Endothelial cell of umbilical vein (primary cell): ENCODE data around the gene RFK.

Source experiments
- CTCF ChIP-seq, 2 donors: IDR thresholded peaks; 1 replicate in 1 of 2; 2 replicates in 1 of 2; pipeline ENCODE4 v1.5.1; 2011; ENCODE audit warnings: low read length in 2 of 2, mild to moderate bottlenecking in 2 of 2, moderate library complexity in 2 of 2, control low read depth in 1 of 2, inconsistent platforms in 1 of 2, low read depth in 1 of 2; ENCODE audit not compliant: insufficient read depth in 1 of 2; ENCODE audit errors: extremely low read depth in 1 of 2
- EZH2 ChIP-seq: IDR thresholded peaks from 2 replicates; pipeline ENCODE4 v1.6.1; 2012; ENCODE audit warnings: borderline replicate concordance, low read depth, mild to moderate bottlenecking, moderate library complexity, low read length, inconsistent platforms; ENCODE audit not compliant: severe bottlenecking
- FOS ChIP-seq: IDR thresholded peaks from 2 replicates; pipeline ENCODE4 v1.6.1; 2011; ENCODE audit warnings: mild to moderate bottlenecking, low read length, moderate library complexity, borderline replicate concordance; ENCODE audit not compliant: insufficient read depth
- POLR2A ChIP-seq: IDR thresholded peaks from 2 replicates; pipeline ENCODE4 v1.6.1; 2012; ENCODE audit warnings: low read depth, mild to moderate bottlenecking, control low read depth, low read length
- POLR2AphosphoS5 ChIP-seq: IDR thresholded peaks from 2 replicates; pipeline ENCODE4 v1.6.1; 2012; ENCODE audit warnings: low read depth, mild to moderate bottlenecking, control low read depth, low read length, moderate library complexity; ENCODE audit not compliant: insufficient read depth

GRCh38 chr9:76405340-76405739 is 11.1 kb upstream of the RFK start:
- TF ChIP-seq CTCF (IDR thresholded peaks at IDR 0.05; ENCODE audit: extremely low read depth in 1 of 2, insufficient read depth in 1 of 2, low read depth in 1 of 2, low read length in 2 of 2) = no peak
- TF ChIP-seq POLR2AphosphoS5 = no peak
- TF ChIP-seq FOS = no peak
- no peak for TF ChIP-seq POLR2A
- TF ChIP-seq EZH2 = no peak
